Endothelial cell (in vitro differentiated cells): ENCODE results near the gene DIO3. TPM values are rescaled to one million over a fixed set of nuclear protein-coding genes. Genes with fewer than 3 reads are reported as not detected.

Source experiments
- DNase-seq: peaks from one replicate; pipeline ENCODE4 v3.0.0; 2021; ENCODE audit warnings: low spot score
- H3K27ac Mint-ChIP-seq: one replicate; pipeline ENCODE4 v1.8.0; 2021; ENCODE audit warnings: mixed read lengths, inconsistent platforms; ENCODE audit not compliant: unreplicated experiment
- H3K27me3 Mint-ChIP-seq: one replicate; pipeline ENCODE4 v1.8.0; 2021; ENCODE audit warnings: mild to moderate bottlenecking, moderate library complexity, mixed read lengths, inconsistent platforms; ENCODE audit not compliant: unreplicated experiment
- H3K36me3 Mint-ChIP-seq: one replicate; pipeline ENCODE4 v1.8.0; 2021; ENCODE audit warnings: mild to moderate bottlenecking, low read depth, mixed read lengths, inconsistent platforms; ENCODE audit not compliant: unreplicated experiment
- H3K4me1 Mint-ChIP-seq: one replicate; pipeline ENCODE4 v1.8.0; 2021; ENCODE audit warnings: mild to moderate bottlenecking, mixed read lengths, inconsistent platforms; ENCODE audit not compliant: unreplicated experiment
- H3K4me3 Mint-ChIP-seq: one replicate; pipeline ENCODE4 v1.8.0; 2021; ENCODE audit warnings: mild to moderate bottlenecking, mixed read lengths, inconsistent platforms; ENCODE audit not compliant: unreplicated experiment
- H3K9me3 Mint-ChIP-seq: one replicate; pipeline ENCODE4 v1.8.0; 2021; ENCODE audit warnings: mixed read lengths, inconsistent platforms; ENCODE audit not compliant: unreplicated experiment
- CTCF ChIP-seq: fragments of 200-600 bp; sonication (generic); IDR thresholded peaks from one replicate; pipeline ENCODE4 v1.5.0; 2021; ENCODE audit warnings: antibody characterized with exemption; ENCODE audit not compliant: unreplicated experiment
- total RNA-seq: library from RNA; stranded (reverse); fragmentation: NEBNext Ultra II Directional; extraction: Animal tissue kit (Norgen Biotek cat#: 25700); gene quantifications from one replicate; pipeline ENCODE4 v1.2.1, GENCODE V29; 2021; ENCODE audit not compliant: unreplicated experiment

DIO3 gene
- total RNA-seq, 1 donor from 2014 or later: 6.1 TPM

GRCh38 chr14:101589486-101590015, 28.3 kb downstream of the DIO3 start:
- no peaks in the 10 kb centered on the region for H3K9me3 Mint-ChIP-seq
- TF ChIP-seq CTCF: no peak
- no peak for DNase-seq
- H3K4me3 Mint-ChIP-seq: no peak overlapping the region
- H3K36me3 Mint-ChIP-seq: peaks cover 8% of the 10 kb centered on the region
- peaks cover 10% of the 10 kb centered on the region for H3K27me3 Mint-ChIP-seq
- H3K4me1 Mint-ChIP-seq: peaks cover 24% of the 10 kb centered on the region
- H3K27ac Mint-ChIP-seq: no peak overlapping the region

GRCh38 chr14:101590062-101590461, 28.8 kb downstream of the DIO3 start:
- Mint-ChIP-seq H3K9me3 (no peaks in the 10 kb centered on the region), H3K4me1 (peaks cover 24% of the 10 kb centered on the region), H3K27me3 (peaks cover 10% of the 10 kb centered on the region), H3K27ac (no peak overlapping the region), H3K4me3 (no peak overlapping the region), H3K36me3 (peaks cover 8% of the 10 kb centered on the region)
- DNase-seq: no peak
- TF ChIP-seq CTCF: no peak

- Mint-ChIP-seq H3K4me3 (no peak overlapping the region), H3K4me1 (peaks cover 26% of the 10 kb centered on the region), H3K36me3 (peaks cover 8% of the 10 kb centered on the region), H3K9me3 (no peaks in the 10 kb centered on the region), H3K27ac (no peak overlapping the region), H3K27me3 (peaks cover 10% of the 10 kb centered on the region)
- no peak for TF ChIP-seq CTCF
- no peak for DNase-seq
Measured at GRCh38 chr14:101590616-101591015, 29.3 kb downstream of the DIO3 start.

- no peak overlapping the region for H3K27ac Mint-ChIP-seq
- H3K27me3 Mint-ChIP-seq: peaks cover 15% of the 10 kb centered on the region
- H3K36me3 Mint-ChIP-seq: peaks cover 12% of the 10 kb centered on the region
- no peak for TF ChIP-seq CTCF
- no peak overlapping the region for H3K4me3 Mint-ChIP-seq
- peaks cover 3% of the 10 kb centered on the region for H3K9me3 Mint-ChIP-seq
- no peak for DNase-seq
- H3K4me1 Mint-ChIP-seq: peaks cover 31% of the 10 kb centered on the region
Measured at GRCh38 chr14:101591121-101591520, 29.8 kb downstream of the DIO3 start.

- peaks cover 14% of the 10 kb centered on the region for H3K36me3 Mint-ChIP-seq
- H3K9me3 Mint-ChIP-seq: peaks cover 5% of the 10 kb centered on the region
- peaks cover 33% of the 10 kb centered on the region for H3K4me1 Mint-ChIP-seq
- H3K27me3 Mint-ChIP-seq: peaks cover 17% of the 10 kb centered on the region
- TF ChIP-seq CTCF: no peak
- DNase-seq: no peak
- H3K27ac Mint-ChIP-seq: no peak overlapping the region
- no peak overlapping the region for H3K4me3 Mint-ChIP-seq
Measured at GRCh38 chr14:101591582-101591981, 30.3 kb downstream of the DIO3 start.
